GM06990 (cell line): Measurements from ENCODE around the gene MAST2.

Experiments
- DNase-seq: peaks from one replicate; pipeline ENCODE4 v3.0.0-alpha.2; 2011; ENCODE audit not compliant: insufficient read length; ENCODE audit errors: extremely low read depth
- H3K27me3 ChIP-seq: replicated peaks from 2 replicates; pipeline ENCODE4 v1.6.0; 2011; ENCODE audit warnings: low read length; ENCODE audit not compliant: control insufficient read depth, insufficient read depth
- H3K36me3 ChIP-seq: 2 replicates; pipeline ENCODE4 v1.5.1; 2011; ENCODE audit warnings: low read length; ENCODE audit not compliant: control insufficient read depth, insufficient read depth
- H3K4me3 ChIP-seq: replicated peaks from 2 replicates; pipeline ENCODE4 v1.5.1; 2011; ENCODE audit warnings: low read depth, mild to moderate bottlenecking, control low read depth, low read length
- CTCF ChIP-seq: IDR thresholded peaks from 2 replicates; pipeline ENCODE4 v1.5.1; 2011; ENCODE audit warnings: low read length, control low read depth, mild to moderate bottlenecking, inconsistent platforms; ENCODE audit not compliant: insufficient read depth, poor library complexity, severe bottlenecking

Gene MAST2

DNA sequence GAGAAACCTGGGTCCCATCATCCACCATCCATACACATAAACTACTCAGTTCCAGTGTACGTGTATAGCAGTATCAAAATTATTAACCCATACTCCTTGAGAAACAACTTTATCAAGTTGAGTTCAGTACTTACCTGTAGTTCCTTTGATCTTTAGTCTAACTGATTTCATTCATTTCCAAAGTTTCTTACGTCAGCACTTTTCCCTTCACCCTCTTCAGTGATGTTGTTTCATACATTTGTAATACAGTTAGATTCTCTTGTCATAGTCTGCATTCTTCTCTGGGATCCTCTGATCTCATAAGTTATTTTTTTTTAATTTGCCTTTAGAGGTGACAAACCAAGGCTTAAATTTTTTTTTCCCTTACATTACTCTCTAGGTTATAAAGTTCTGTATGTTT, 185.8 kb downstream of the MAST2 start:
- Histone ChIP-seq H3K27me3 (no peaks in the 10 kb centered on the region), H3K4me3 (no peak overlapping the region), H3K36me3 (no peaks in the 10 kb centered on the region)
- no peak for DNase-seq
- TF ChIP-seq CTCF: no peak

- Histone ChIP-seq H3K4me3 (no peak overlapping the region), H3K36me3 (no peaks in the 10 kb centered on the region), H3K27me3 (no peaks in the 10 kb centered on the region)
- no peak for TF ChIP-seq CTCF
- no peak for DNase-seq
Observed at GRCh38 chr1:45994423-45994822, 191.0 kb downstream of the MAST2 start.

DNA sequence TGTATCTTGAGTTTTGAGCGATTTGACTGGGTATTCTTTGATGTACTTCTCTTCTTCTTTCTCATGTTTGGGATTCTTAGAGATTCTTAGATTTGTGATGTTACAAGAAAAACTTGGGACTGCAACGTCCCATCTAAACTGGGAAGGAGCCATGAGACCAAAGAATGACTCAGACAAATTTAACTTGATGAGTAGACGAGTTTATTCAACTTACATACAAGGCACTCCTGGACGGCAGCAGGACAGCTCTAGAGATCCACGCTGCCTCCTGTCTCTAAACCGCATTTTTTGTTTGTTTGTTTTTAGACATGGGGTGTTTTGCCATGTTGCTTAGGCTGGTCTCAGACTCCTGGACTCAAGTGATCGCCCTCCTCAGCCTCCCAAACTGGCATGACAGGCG, 191.9 kb downstream of the MAST2 start:
- H3K4me3 ChIP-seq: no peak overlapping the region
- H3K27me3 ChIP-seq: no peaks in the 10 kb centered on the region
- no peak for DNase-seq
- H3K36me3 ChIP-seq: no peaks in the 10 kb centered on the region
- no peak for TF ChIP-seq CTCF

DNA sequence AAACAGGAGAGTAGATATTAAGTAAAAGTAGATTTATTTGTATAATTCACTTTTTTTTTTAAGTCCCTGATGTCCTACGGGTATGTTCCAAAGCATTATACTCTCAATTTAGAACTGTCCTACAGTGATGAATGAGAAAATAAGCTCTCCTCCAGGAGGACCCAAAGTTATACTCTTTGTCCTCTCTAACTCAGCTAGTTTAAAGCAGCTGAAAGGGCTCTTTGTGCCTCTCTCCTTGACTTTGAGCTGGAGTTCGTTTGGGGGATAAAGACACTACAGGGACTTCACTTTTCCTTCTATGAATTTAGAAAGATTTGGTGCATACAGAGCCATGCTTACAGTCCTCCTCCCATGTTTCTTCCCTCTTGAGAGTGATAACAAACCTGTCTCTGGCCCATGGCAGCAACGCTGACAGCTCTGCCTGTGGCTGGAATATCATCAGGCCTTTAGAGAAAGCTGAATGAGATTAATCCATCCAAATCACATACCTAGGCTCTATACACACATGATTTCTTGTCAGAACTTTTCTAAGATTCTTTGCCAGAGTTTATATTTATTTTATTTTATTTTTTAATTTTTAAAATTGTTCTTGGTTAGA, 194.7 kb downstream of the MAST2 start:
- Histone ChIP-seq H3K4me3 (no peak overlapping the region), H3K36me3 (peaks cover 3% of the 10 kb centered on the region; the same call in 1 of the 2 replicates), H3K27me3 (no peaks in the 10 kb centered on the region)
- no peak for DNase-seq
- no peak for TF ChIP-seq CTCF

- no peak for TF ChIP-seq CTCF
- DNase-seq: no peak
- H3K27me3 ChIP-seq: no peaks in the 10 kb centered on the region
- peaks cover 3% of the 10 kb centered on the region for H3K36me3 ChIP-seq
- H3K4me3 ChIP-seq: no peak overlapping the region
Observed at GRCh38 chr1:45999507-45999906, 196.1 kb downstream of the MAST2 start.
